Activated CD8-positive, alpha-beta memory T cell treated with anti-CD3 and anti-CD28 coated beads, Interleukin-2, amount 50 U/mL, for 1 hour (primary cell): ENCODE data around the gene MUS81.

Source experiments
- DNase-seq: peaks from one replicate; pipeline ENCODE4 v3.0.0-alpha.2; 2020; ENCODE audit errors: extremely low read depth

MUS81 gene

GRCh38 chr11:65892661-65893317 is 32.6 kb downstream of the MUS81 start:
- no peak for DNase-seq

GRCh38 chr11:65894034-65894591 is 33.9 kb downstream of the MUS81 start:
- no peak for DNase-seq

GRCh38 chr11:65895482-65895981 is 35.3 kb downstream of the MUS81 start:
- DNase-seq = no peak

GRCh38 chr11:65896034-65896999 is 36.1 kb downstream of the MUS81 start:
- DNase-seq = no peak

GRCh38 chr11:65897020-65897471 is 36.8 kb downstream of the MUS81 start:
- no peak for DNase-seq

GRCh38 chr11:65898656-65899355 is 38.6 kb downstream of the MUS81 start:
- DNase-seq = no peak

- no peak for DNase-seq
These were observed 39.3 kb downstream of the MUS81 start for GRCh38 chr11:65899356-65900124.

- DNase-seq = peak; percentile 93
These were observed 40.1 kb downstream of the MUS81 start, which contains the start of gene FOSL1 for GRCh38 chr11:65900125-65900898. TSS of gene FOSL1 (minus strand) at chr11:65900388. CDS start at chr11:65900339, 49 bp downstream.

- no peak for DNase-seq
These were observed 40.6 kb downstream of the MUS81 start for GRCh38 chr11:65900899-65901180.

- no peak for DNase-seq
These were observed 42.8 kb downstream of the MUS81 start for GRCh38 chr11:65903068-65903481.

- DNase-seq = no peak
These were observed 43.5 kb downstream of the MUS81 start for GRCh38 chr11:65903715-65904114.

- no peak for DNase-seq
These were observed 46.4 kb downstream of the MUS81 start for GRCh38 chr11:65906602-65907001.

- DNase-seq = no peak
These were observed 47.6 kb downstream of the MUS81 start for GRCh38 chr11:65907878-65908277.

GRCh38 chr11:65911682-65912568 is 51.7 kb downstream of the MUS81 start:
- DNase-seq = no peak

GRCh38 chr11:65912845-65913244 is 52.6 kb downstream of the MUS81 start:
- DNase-seq = no peak

GRCh38 chr11:65915101-65915820 is 55.0 kb downstream of the MUS81 start:
- no peak for DNase-seq

- DNase-seq = no peak
These were observed 55.6 kb downstream of the MUS81 start for GRCh38 chr11:65915821-65916251.
